Fibroblast of the aortic adventitia (primary cell): ENCODE results near the gene RNF126. TPM values are rescaled to one million over a fixed set of nuclear protein-coding genes. Genes with fewer than 3 reads are reported as not detected.
"Not testable (repeated sequence)": the region's sequence is repeated elsewhere in the genome, so short reads cannot be mapped to it uniquely, and the experiment has no call there.

Source experiments
- DNase-seq: peaks from one replicate; pipeline ENCODE4 v3.0.0-alpha.2; 2010; ENCODE audit warnings: low read depth
- H3K4me3 ChIP-seq: 2 replicates; pipeline ENCODE4 v1.5.1; 2011; ENCODE audit warnings: low read depth, mild to moderate bottlenecking, control low read depth, low read length, moderate library complexity
- total RNA-seq: library from RNA; depleted of rRNA; stranded (reverse); fragments of >200 nt; gene quantifications from 2 replicates; pipeline ENCODE4 v1.2.3, GENCODE V29; 2012; ENCODE audit warnings: low replicate concordance
- TF ChIP-seq, protein P1 (sequence below): IDR thresholded peaks from 2 replicates; pipeline ENCODE4 v1.5.1; 2011; ENCODE audit warnings: mild to moderate bottlenecking, low read length, control low read depth, inconsistent platforms; ENCODE audit not compliant: insufficient read depth

The RNF126 gene
- total RNA-seq, 1 donor, result 28.9 TPM

DNA sequence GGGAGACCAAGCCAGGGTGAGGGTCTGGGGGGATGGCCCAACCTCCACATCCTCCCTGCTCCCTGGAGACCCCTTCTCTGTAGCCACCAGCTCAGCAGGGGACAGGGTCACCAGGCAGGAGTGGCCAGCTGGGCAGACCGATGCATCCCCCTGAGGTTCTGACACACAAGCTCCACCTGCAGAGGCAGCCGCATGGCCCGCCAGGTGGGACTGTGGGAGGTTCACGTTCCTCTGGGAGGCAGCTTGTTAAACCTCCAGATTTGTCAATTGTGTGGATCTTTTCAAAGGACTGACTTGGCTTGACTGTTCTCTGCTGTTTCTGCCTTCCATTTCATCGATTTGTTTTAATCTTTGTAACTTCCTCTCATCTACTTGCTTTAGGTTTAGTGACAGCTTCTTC is 37.8 kb downstream of the RNF126 start:
- H3K4me3 ChIP-seq, result no peak overlapping the region
- no peak for DNase-seq
- TF ChIP-seq, protein P1, sequence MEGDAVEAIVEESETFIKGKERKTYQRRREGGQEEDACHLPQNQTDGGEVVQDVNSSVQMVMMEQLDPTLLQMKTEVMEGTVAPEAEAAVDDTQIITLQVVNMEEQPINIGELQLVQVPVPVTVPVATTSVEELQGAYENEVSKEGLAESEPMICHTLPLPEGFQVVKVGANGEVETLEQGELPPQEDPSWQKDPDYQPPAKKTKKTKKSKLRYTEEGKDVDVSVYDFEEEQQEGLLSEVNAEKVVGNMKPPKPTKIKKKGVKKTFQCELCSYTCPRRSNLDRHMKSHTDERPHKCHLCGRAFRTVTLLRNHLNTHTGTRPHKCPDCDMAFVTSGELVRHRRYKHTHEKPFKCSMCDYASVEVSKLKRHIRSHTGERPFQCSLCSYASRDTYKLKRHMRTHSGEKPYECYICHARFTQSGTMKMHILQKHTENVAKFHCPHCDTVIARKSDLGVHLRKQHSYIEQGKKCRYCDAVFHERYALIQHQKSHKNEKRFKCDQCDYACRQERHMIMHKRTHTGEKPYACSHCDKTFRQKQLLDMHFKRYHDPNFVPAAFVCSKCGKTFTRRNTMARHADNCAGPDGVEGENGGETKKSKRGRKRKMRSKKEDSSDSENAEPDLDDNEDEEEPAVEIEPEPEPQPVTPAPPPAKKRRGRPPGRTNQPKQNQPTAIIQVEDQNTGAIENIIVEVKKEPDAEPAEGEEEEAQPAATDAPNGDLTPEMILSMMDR, result no peak

DNA sequence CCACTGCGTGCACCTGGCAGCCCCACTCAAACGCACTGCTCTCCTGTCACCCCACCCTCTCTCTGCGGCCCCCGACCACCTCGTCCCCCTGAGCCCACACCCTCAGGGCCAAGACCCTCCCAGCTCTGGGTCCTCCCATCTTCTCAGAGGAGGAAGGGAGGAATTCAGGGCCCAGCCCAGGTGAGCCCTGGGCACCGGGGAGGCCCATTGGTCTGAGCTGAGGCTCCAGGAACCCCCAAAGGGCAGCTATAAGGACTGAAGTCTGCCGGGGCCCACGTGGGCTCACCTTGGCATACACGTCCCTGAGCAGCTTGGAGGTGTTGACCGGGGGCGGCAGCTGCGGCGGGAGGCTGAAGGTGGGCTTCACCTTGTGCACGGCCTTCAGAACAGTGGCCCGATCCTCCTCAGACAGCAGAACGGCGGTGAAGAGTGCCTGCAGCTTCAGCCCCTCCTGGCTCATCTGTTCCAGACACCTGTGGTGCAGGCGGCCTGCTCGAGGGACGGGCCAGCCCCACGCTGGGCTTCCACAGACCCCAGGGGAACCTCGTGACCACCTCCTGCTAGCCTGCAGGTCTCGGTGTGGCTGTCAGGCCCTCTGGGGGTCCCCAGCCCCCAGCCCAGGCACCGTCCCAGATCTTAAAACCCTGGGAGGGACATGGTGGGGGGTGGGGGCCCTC is 38.4 kb downstream of the RNF126 start:
- H3K4me3 ChIP-seq, result no peak overlapping the region
- TF ChIP-seq, protein P1, result no peak
- DNase-seq, result no peak

DNA sequence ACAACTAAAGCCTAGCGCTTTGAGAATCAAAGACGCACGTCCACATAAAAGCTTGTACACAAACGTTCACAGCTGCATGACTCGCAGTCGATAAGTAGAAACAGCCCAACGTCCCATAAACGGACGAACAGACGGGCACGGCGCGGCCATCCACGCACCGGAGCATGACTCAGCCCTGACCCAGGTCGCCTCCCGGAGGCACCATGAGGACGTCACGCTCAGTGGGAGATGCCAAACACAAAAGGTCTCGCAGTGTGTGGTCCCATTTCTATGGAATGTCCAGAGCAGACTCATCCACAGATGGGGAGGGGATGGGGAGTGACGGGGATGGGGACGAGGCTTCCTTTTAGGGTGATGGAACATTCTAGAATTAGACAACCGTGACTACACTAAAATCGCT is 39.0 kb downstream of the RNF126 start:
- no peak overlapping the region for H3K4me3 ChIP-seq
- DNase-seq, result peak; percentile 24
- TF ChIP-seq, protein P1, result no peak

DNA sequence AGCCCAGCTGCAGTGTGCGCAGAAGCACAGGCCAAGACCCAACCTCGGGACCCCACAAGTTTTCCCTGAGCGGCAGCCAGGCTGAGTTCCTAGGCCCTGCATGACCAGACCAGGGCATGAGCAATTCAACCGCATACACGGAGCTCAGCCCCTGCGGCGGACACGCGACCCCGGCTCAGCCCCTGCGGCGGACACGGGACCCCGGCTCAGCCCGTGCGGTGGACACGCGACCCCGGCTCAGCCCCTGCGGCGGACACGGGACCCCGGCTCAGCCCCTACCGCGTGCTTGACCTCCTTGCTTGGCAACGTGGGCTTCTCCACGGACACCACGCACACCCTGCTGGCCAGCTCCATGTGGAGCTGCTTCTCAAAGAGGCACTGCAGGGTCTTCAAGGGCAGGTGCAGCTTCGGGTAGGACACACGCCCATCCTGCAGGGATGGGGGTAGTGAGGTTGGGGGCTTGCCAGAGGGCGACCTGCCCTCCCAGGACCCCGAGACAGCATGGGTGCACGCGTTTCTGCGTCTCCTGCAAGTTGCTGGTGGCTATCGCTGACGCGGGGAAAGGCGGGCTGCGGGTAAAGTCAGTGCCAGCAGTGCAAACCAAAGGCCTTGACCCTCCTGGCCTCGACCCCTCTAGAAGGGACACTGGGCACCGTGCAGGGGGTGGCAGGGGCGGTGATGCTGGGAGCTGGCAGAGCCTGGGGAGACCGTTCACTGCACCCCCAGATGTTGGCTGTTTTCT is 39.7 kb downstream of the RNF126 start:
- no peak for DNase-seq
- TF ChIP-seq, protein P1, result no peak
- H3K4me3 ChIP-seq, result no peak overlapping the region

DNA sequence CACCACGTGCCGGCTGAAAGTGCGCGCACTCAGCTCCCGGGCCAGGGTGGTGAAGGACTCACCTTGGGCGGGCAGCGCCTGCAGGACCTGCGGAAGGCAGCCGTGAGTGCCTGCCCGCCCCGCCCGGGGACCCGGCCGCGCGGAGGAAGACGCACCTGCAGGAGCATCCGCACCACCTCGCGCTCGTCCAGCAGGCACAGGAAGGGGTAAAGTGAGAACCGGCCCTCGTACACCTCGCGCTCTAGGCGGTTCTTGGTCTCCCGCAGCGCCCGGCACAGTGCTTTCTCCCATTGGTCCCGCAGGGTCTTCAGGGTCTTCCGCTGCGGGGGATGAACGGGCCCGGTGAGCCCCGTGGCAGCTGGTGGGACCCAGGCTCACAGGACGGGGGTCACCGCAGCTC is 40.3 kb downstream of the RNF126 start:
- no peak for DNase-seq
- TF ChIP-seq, protein P1, result no peak
- no peak overlapping the region for H3K4me3 ChIP-seq

DNA sequence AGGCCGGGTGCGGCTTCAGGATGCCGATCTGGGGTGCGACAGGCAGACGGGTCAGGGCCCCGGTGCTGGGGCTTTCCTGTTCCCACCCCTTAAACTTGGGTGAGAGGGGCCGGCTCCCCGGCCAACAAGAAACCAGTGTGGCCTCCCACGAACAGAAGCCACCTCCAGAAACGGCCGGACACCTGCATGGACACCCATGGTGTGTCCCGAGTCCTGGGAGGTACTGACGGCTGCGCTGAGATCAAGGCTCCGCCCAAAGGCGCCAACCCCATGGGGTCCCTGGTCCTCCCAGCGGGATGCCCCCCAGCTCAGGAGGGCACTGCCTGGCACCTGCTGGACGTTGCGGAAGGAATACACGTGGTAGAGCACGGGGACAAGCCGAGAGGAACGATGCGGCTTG is 41.2 kb downstream of the RNF126 start:
- H3K4me3 ChIP-seq, result no peak overlapping the region
- DNase-seq, result no peak
- TF ChIP-seq, protein P1, result no peak

DNA sequence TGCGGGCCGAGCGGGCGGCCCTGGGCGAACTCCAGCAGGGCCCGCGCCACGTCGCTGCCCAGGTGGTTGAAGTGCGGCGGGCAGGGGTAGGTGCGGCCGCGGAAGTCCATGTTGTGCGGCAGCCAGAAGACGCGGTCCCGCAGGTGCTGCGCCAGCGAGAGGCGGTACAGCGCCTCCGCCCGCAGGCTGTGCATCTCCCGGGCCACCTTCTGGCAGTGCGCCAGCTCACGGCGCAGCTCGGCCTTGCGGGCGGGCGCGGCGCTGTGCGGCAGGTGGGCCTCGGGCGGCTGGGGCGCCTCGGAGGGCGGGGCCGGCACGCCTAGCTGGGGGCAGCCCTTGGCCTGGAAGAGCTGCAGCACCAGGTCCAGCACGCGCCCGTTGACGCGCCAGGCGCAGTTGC is 41.8 kb downstream of the RNF126 start:
- not testable (repeated sequence) for H3K4me3 ChIP-seq, DNase-seq
